GM19043 (cell line): ENCODE data around the gene IGFLR1.

Experiments
- ATAC-seq: cut with Tn5 transposase; IDR thresholded peaks from one replicate; pipeline ENCODE4 v1.9.1; 2021; ENCODE audit warnings: low read depth; ENCODE audit not compliant: unreplicated experiment

The IGFLR1 gene

GRCh38 chr19:35742121-35742724, at the start of gene IGFLR1:
Gene IGFLR1, minus strand, starts transcription at chr19:35742452. Its CDS starts 1,272 bp downstream, at chr19:35741180.
- no peak for ATAC-seq

GRCh38 chr19:35791814-35792279, 49.6 kb upstream of the IGFLR1 start:
- no peak for ATAC-seq

GRCh38 chr19:35790981-35791813, 48.9 kb upstream of the IGFLR1 start:
- ATAC-seq: no peak

- ATAC-seq: no peak
These were observed 48.0 kb upstream of the IGFLR1 start for GRCh38 chr19:35789978-35790944.

GRCh38 chr19:35789195-35789977, 47.1 kb upstream of the IGFLR1 start:
- no peak for ATAC-seq

- no peak for ATAC-seq
These were observed 46.1 kb upstream of the IGFLR1 start for GRCh38 chr19:35788205-35788960.

- ATAC-seq: no peak
These were observed 45.1 kb upstream of the IGFLR1 start for GRCh38 chr19:35787227-35787799.

GRCh38 chr19:35786299-35787160, 44.3 kb upstream of the IGFLR1 start:
- ATAC-seq: no peak

- no peak for ATAC-seq
These were observed 43.0 kb upstream of the IGFLR1 start for GRCh38 chr19:35785339-35785627.

GRCh38 chr19:35784503-35785338, 42.5 kb upstream of the IGFLR1 start:
- no peak for ATAC-seq

- ATAC-seq: no peak
These were observed 41.5 kb upstream of the IGFLR1 start for GRCh38 chr19:35783469-35784434.

GRCh38 chr19:35782589-35782988, 40.3 kb upstream of the IGFLR1 start:
- no peak for ATAC-seq

GRCh38 chr19:35781650-35782049, 39.4 kb upstream of the IGFLR1 start:
- ATAC-seq: no peak

- ATAC-seq: no peak
These were observed 38.5 kb upstream of the IGFLR1 start for GRCh38 chr19:35780717-35781116.

- ATAC-seq: no peak
These were observed 37.8 kb upstream of the IGFLR1 start for GRCh38 chr19:35780058-35780457.

- ATAC-seq: no peak
These were observed 36.8 kb upstream of the IGFLR1 start for GRCh38 chr19:35779033-35779432.
